ENCODE results near the gene CASP6. TPM values are rescaled to one million over a fixed set of nuclear protein-coding genes. Genes with fewer than 3 reads are reported as not detected.
"Not testable (repeated sequence)": the region's sequence is repeated elsewhere in the genome, so short reads cannot be mapped to it uniquely, and the experiment has no call there.

CASP6 gene
- total and polyA plus RNA-seq, 2 donors (not counting 1 experiment from before 2014, with no cell fraction given): 7.7 to 11.6 TPM

DNA sequence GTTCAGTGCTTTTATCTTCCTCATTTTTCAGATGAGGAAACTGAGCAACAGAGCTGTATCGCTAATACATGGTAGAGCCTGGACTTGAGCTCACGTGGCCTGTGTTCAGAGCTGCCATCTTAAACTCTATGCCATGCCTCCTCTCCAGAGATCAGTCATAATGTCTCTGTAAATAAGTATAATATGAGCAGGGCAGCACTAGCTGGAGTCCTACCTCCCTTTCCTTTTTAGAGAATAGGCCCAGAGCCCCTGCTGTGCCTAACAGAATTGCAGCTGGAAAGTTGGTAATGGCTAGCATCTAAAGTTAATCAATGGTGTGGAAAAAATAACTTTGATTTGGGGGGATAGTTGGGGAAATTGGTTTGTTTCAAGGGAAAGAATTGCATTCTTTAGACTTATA is 20.4 kb downstream of the CASP6 start:
- no peak for DNase-seq
- no peak for ATAC-seq (ENCODE audit: low read depth)
- Histone ChIP-seq H3K4me3 (ENCODE audit: control extremely low read depth in 1 of 5, extremely low read depth in 1 of 5, insufficient read depth in 1 of 5, low read depth in 2 of 5, low read length in 4 of 5) (no peak overlapping the region), H3K9ac (ENCODE audit: low read length) (no peak overlapping the region), H3K27ac (ENCODE audit: low read length in 2 of 2) (no peak overlapping the region), H3K36me3 (replicated peaks in 1 of 2; ENCODE audit: control extremely low read depth in 1 of 2, control insufficient read depth in 1 of 2, extremely low read depth in 1 of 2, insufficient read depth in 2 of 2, low read length in 1 of 2) (peaks cover 2 to 44% of the 10 kb centered on the region in 2 experiments), H3K4me2 (replicated peaks; ENCODE audit: low read depth, low read length, poor library complexity, severe bottlenecking) (no peak overlapping the region), H3K27me3 (replicated peaks in 1 of 4; ENCODE audit: control extremely low read depth in 1 of 4, control insufficient read depth in 3 of 4, insufficient read depth in 4 of 4, low read length in 3 of 4) (no peaks in the 10 kb centered on the region), H3K9me3 (ENCODE audit: control extremely low read depth in 1 of 3, control insufficient read depth in 2 of 3, insufficient read depth in 1 of 3, low read length in 2 of 3) (peaks cover 0 to 13% (median 0%) of the 10 kb centered on the region in 3 donors), H4K20me1 (ENCODE audit: control insufficient read depth, insufficient read depth, low read length, poor library complexity, severe bottlenecking) (no peaks in the 10 kb centered on the region), H3K4me1 (ENCODE audit: control insufficient read depth in 2 of 2, insufficient read depth in 2 of 2, low read length in 2 of 2) (no peaks in the 10 kb centered on the region), H3K79me2 (ENCODE audit: control insufficient read depth, insufficient read depth, low read length) (no peaks in the 10 kb centered on the region), H2AFZ (ENCODE audit: insufficient read depth, low read depth, low read length, poor library complexity, severe bottlenecking) (no peak overlapping the region)
- no peaks in the 10 kb centered on the region for H3K27me3 Mint-ChIP-seq
- peaks cover 12% of the 10 kb centered on the region for H3K4me1 Mint-ChIP-seq
- ChIA-PET POLR2A (no interaction called here), CTCF (no interaction called here)
- H3K4me3 Mint-ChIP-seq: no peak overlapping the region
- H3K9me3 Mint-ChIP-seq (ENCODE audit: insufficient read depth): no peaks in the 10 kb centered on the region
- intact Hi-C loops (cut with micrococcal nuclease): no loop called here
- no peak for TF ChIP-seq EZH2 (IDR thresholded peaks at IDR 0.05; ENCODE audit: borderline replicate concordance, insufficient read depth, low read depth, low read length, poor library complexity, severe bottlenecking)
- no peak for TF ChIP-seq CTCF (IDR thresholded peaks at IDR 0.05)
- H3K27ac Mint-ChIP-seq: no peak overlapping the region
- WGBS (ENCODE audit: insufficient coverage): no CpG with 5 or more reads among the region's 2 CpGs

GRCh38 chr4:109678925-109679324 is 24.3 kb downstream of the CASP6 start:
- ATAC-seq (ENCODE audit: low read depth); intact Hi-C loops (cut with micrococcal nuclease); H3K27ac ChIP-seq (ENCODE audit: low read length in 2 of 2); H3K27me3 Mint-ChIP-seq; H2AFZ ChIP-seq (ENCODE audit: insufficient read depth, low read depth, low read length, poor library complexity, severe bottlenecking); H3K4me3 ChIP-seq (ENCODE audit: control extremely low read depth in 1 of 5, extremely low read depth in 1 of 5, insufficient read depth in 1 of 5, low read depth in 2 of 5, low read length in 4 of 5); H3K4me3 Mint-ChIP-seq; CTCF ChIA-PET; DNase-seq; H3K9ac ChIP-seq (ENCODE audit: low read length); POLR2A ChIA-PET; H3K9me3 Mint-ChIP-seq (ENCODE audit: insufficient read depth); H3K79me2 ChIP-seq (ENCODE audit: control insufficient read depth, insufficient read depth, low read length); H3K4me1 ChIP-seq (ENCODE audit: control insufficient read depth in 2 of 2, insufficient read depth in 2 of 2, low read length in 2 of 2); H3K27ac Mint-ChIP-seq; H3K4me1 Mint-ChIP-seq; H3K27me3 ChIP-seq (replicated peaks in 1 of 4; ENCODE audit: control extremely low read depth in 1 of 4, control insufficient read depth in 3 of 4, insufficient read depth in 4 of 4, low read length in 3 of 4); H3K4me2 ChIP-seq (replicated peaks; ENCODE audit: low read depth, low read length, poor library complexity, severe bottlenecking): not testable (repeated sequence)
- WGBS (ENCODE audit: insufficient coverage): 100% methylated on average over 6 of the region's 14 CpGs
- H3K9me3 ChIP-seq (ENCODE audit: control extremely low read depth in 1 of 3, control insufficient read depth in 2 of 3, insufficient read depth in 1 of 3, low read length in 2 of 3): peaks cover 0 to 13% (median 0%) of the 10 kb centered on the region in 3 donors
- peaks cover 11% of the 10 kb centered on the region for H4K20me1 ChIP-seq (ENCODE audit: control insufficient read depth, insufficient read depth, low read length, poor library complexity, severe bottlenecking)
- peaks cover 3 to 25% of the 10 kb centered on the region in 2 experiments for H3K36me3 ChIP-seq (replicated peaks in 1 of 2; ENCODE audit: control extremely low read depth in 1 of 2, control insufficient read depth in 1 of 2, extremely low read depth in 1 of 2, insufficient read depth in 2 of 2, low read length in 1 of 2)

DNA sequence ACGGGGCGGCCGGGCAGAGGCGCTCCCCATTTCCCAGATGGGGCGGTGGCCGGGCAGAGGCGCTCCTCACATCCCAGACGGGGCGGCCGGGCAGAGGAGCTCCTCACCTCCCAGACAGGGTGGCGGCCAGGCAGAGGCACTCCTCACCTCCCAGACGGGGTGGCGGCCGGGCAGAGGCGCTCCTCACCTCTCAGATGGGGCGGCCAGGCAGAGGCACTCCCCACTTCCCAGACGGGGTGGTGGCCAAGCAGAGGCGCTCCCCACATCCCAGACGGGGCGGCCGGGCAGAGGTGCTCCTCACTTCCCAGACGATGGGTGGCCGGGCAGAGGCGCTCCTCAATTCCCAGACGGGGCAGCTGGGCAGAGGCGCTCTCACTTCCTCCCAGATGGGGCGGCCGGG is 24.8 kb downstream of the CASP6 start:
- Histone ChIP-seq H4K20me1 (ENCODE audit: control insufficient read depth, insufficient read depth, low read length, poor library complexity, severe bottlenecking) (peaks cover 11% of the 10 kb centered on the region), H3K9me3 (ENCODE audit: control extremely low read depth in 1 of 3, control insufficient read depth in 2 of 3, insufficient read depth in 1 of 3, low read length in 2 of 3) (peaks cover 0 to 13% (median 0%) of the 10 kb centered on the region in 3 donors), H3K36me3 (replicated peaks in 1 of 2; ENCODE audit: control extremely low read depth in 1 of 2, control insufficient read depth in 1 of 2, extremely low read depth in 1 of 2, insufficient read depth in 2 of 2, low read length in 1 of 2) (peaks cover 3 to 25% of the 10 kb centered on the region in 2 experiments)
- H3K27ac Mint-ChIP-seq; H3K27ac ChIP-seq (ENCODE audit: low read length in 2 of 2); H3K4me1 Mint-ChIP-seq; POLR2A ChIA-PET; H3K27me3 ChIP-seq (replicated peaks in 1 of 4; ENCODE audit: control extremely low read depth in 1 of 4, control insufficient read depth in 3 of 4, insufficient read depth in 4 of 4, low read length in 3 of 4); H3K4me1 ChIP-seq (ENCODE audit: control insufficient read depth in 2 of 2, insufficient read depth in 2 of 2, low read length in 2 of 2); CTCF ChIA-PET; H3K27me3 Mint-ChIP-seq; intact Hi-C loops (cut with micrococcal nuclease); H3K9me3 Mint-ChIP-seq (ENCODE audit: insufficient read depth); DNase-seq; H3K9ac ChIP-seq (ENCODE audit: low read length); ATAC-seq (ENCODE audit: low read depth); H3K4me2 ChIP-seq (replicated peaks; ENCODE audit: low read depth, low read length, poor library complexity, severe bottlenecking); H3K4me3 ChIP-seq (ENCODE audit: control extremely low read depth in 1 of 5, extremely low read depth in 1 of 5, insufficient read depth in 1 of 5, low read depth in 2 of 5, low read length in 4 of 5); H2AFZ ChIP-seq (ENCODE audit: insufficient read depth, low read depth, low read length, poor library complexity, severe bottlenecking); H3K79me2 ChIP-seq (ENCODE audit: control insufficient read depth, insufficient read depth, low read length); H3K4me3 Mint-ChIP-seq: not testable (repeated sequence)
- 99% methylated on average over 23 of the region's 28 CpGs for WGBS (ENCODE audit: insufficient coverage)
